ENCODE data around the gene UBE2N.

UBE2N gene

GRCh38 chr12:93476555-93476954 is 34.8 kb upstream of the UBE2N start:
- Histone ChIP-seq H3K23ac (ENCODE audit: low read depth, low read length, poor library complexity) (no peak overlapping the region), H3K27ac (replicated peaks; ENCODE audit: low read length) (no peak overlapping the region), H2BK15ac (ENCODE audit: low read length) (no peak overlapping the region), H3K4me1 (ENCODE audit: control insufficient read depth in 2 of 2, insufficient read depth in 1 of 2, low read depth in 1 of 2, low read length in 2 of 2) (no peaks in the 10 kb centered on the region), H3K9ac (ENCODE audit: low read depth, low read length, poor library complexity) (no peak overlapping the region), H2BK120ac (ENCODE audit: low read depth, low read length) (no peak overlapping the region), H2AFZ (ENCODE audit: low read length) (no peak overlapping the region), H4K8ac (ENCODE audit: low read depth, low read length) (no peak overlapping the region), H3K14ac (ENCODE audit: low read length) (no peak overlapping the region), H3K9me3 (replicated peaks in 1 of 2; ENCODE audit: control insufficient read depth in 2 of 2, insufficient read depth in 1 of 2, low read depth in 1 of 2, low read length in 2 of 2) (no peaks in the 10 kb centered on the region), H3K4ac (ENCODE audit: low read length) (no peak overlapping the region), H4K91ac (ENCODE audit: low read depth, low read length, poor library complexity) (no peak overlapping the region), H3K36me3 (replicated peaks in 1 of 2; ENCODE audit: control insufficient read depth in 2 of 2, insufficient read depth in 2 of 2, low read length in 2 of 2) (peaks cover 20 to 99% of the 10 kb centered on the region in 2 donors), H3K18ac (ENCODE audit: low read length) (no peak overlapping the region), H3K27me3 (ENCODE audit: control insufficient read depth in 3 of 3, insufficient read depth in 3 of 3, low read depth in 1 of 3, low read length in 3 of 3) (no peaks in the 10 kb centered on the region), H2AK5ac (ENCODE audit: low read depth, low read length) (no peak overlapping the region), H3K79me1 (ENCODE audit: low read depth, low read length) (peaks cover 6% of the 10 kb centered on the region), H2BK5ac (ENCODE audit: low read length) (no peak overlapping the region), H3K4me2 (ENCODE audit: insufficient read depth, low read length, poor library complexity, severe bottlenecking) (no peak overlapping the region), H3K4me3 (ENCODE audit: low read length in 2 of 2) (no peak overlapping the region), H2BK12ac (ENCODE audit: low read length) (no peak overlapping the region)
- no peak for DNase-seq (ENCODE audit: low spot score)

- H4K8ac ChIP-seq (ENCODE audit: low read depth, low read length): no peak overlapping the region
- no peak overlapping the region for H3K9ac ChIP-seq (ENCODE audit: low read depth, low read length, poor library complexity)
- no peak overlapping the region for H2AFZ ChIP-seq (ENCODE audit: low read length)
- H3K4ac ChIP-seq (ENCODE audit: low read length): no peak overlapping the region
- no peak overlapping the region for H2AK5ac ChIP-seq (ENCODE audit: low read depth, low read length)
- H3K18ac ChIP-seq (ENCODE audit: low read length): no peak overlapping the region
- no peak overlapping the region for H3K4me2 ChIP-seq (ENCODE audit: insufficient read depth, low read length, poor library complexity, severe bottlenecking)
- H3K36me3 ChIP-seq (replicated peaks in 1 of 2; ENCODE audit: control insufficient read depth in 2 of 2, insufficient read depth in 2 of 2, low read length in 2 of 2): peaks cover 4 to 59% of the 10 kb centered on the region in 2 donors
- no peaks in the 10 kb centered on the region for H3K79me1 ChIP-seq (ENCODE audit: low read depth, low read length)
- H3K27me3 ChIP-seq (ENCODE audit: control insufficient read depth in 3 of 3, insufficient read depth in 3 of 3, low read depth in 1 of 3, low read length in 3 of 3): no peaks in the 10 kb centered on the region
- H3K27ac ChIP-seq (replicated peaks; ENCODE audit: low read length): no peak overlapping the region
- no peak overlapping the region for H3K23ac ChIP-seq (ENCODE audit: low read depth, low read length, poor library complexity)
- no peak overlapping the region for H2BK120ac ChIP-seq (ENCODE audit: low read depth, low read length)
- H3K4me3 ChIP-seq (ENCODE audit: low read length in 2 of 2): no peak overlapping the region
- no peak overlapping the region for H2BK15ac ChIP-seq (ENCODE audit: low read length)
- peaks cover 0 to 3% of the 10 kb centered on the region in 2 donors for H3K9me3 ChIP-seq (replicated peaks in 1 of 2; ENCODE audit: control insufficient read depth in 2 of 2, insufficient read depth in 1 of 2, low read depth in 1 of 2, low read length in 2 of 2)
- H2BK12ac ChIP-seq (ENCODE audit: low read length): no peak overlapping the region
- H2BK5ac ChIP-seq (ENCODE audit: low read length): no peak overlapping the region
- peaks cover 0 to 5% of the 10 kb centered on the region in 2 donors for H3K4me1 ChIP-seq (ENCODE audit: control insufficient read depth in 2 of 2, insufficient read depth in 1 of 2, low read depth in 1 of 2, low read length in 2 of 2)
- no peak for DNase-seq (ENCODE audit: low spot score)
- no peak overlapping the region for H4K91ac ChIP-seq (ENCODE audit: low read depth, low read length, poor library complexity)
- no peak overlapping the region for H3K14ac ChIP-seq (ENCODE audit: low read length)
These were observed 27.6 kb upstream of the UBE2N start for GRCh38 chr12:93469386-93469785.

- H3K23ac ChIP-seq (ENCODE audit: low read depth, low read length, poor library complexity): no peak overlapping the region
- H3K9me3 ChIP-seq (replicated peaks in 1 of 2; ENCODE audit: control insufficient read depth in 2 of 2, insufficient read depth in 1 of 2, low read depth in 1 of 2, low read length in 2 of 2): peaks cover 0 to 3% of the 10 kb centered on the region in 2 donors
- DNase-seq (ENCODE audit: low spot score): no peak
- no peaks in the 10 kb centered on the region for H3K27me3 ChIP-seq (ENCODE audit: control insufficient read depth in 3 of 3, insufficient read depth in 3 of 3, low read depth in 1 of 3, low read length in 3 of 3)
- H2BK12ac ChIP-seq (ENCODE audit: low read length): no peak overlapping the region
- no peak overlapping the region for H3K14ac ChIP-seq (ENCODE audit: low read length)
- no peak overlapping the region for H3K9ac ChIP-seq (ENCODE audit: low read depth, low read length, poor library complexity)
- H3K4me1 ChIP-seq (ENCODE audit: control insufficient read depth in 2 of 2, insufficient read depth in 1 of 2, low read depth in 1 of 2, low read length in 2 of 2): peaks cover 0 to 5% of the 10 kb centered on the region in 2 donors
- WGBS, 2 donors (ENCODE audit: extremely low coverage in 2 of 2, insufficient read length in 2 of 2, insufficient replicate concordance in 1 of 2): no CpG with 5 or more reads among the region's 7 CpGs
- peak overlapping the region; percentile 76 to 86 for H3K4me3 ChIP-seq (ENCODE audit: low read length in 2 of 2)
- H2AFZ ChIP-seq (ENCODE audit: low read length): peak overlapping the region; percentile 88
- no peak overlapping the region for H2BK15ac ChIP-seq (ENCODE audit: low read length)
- no peak overlapping the region for H2AK5ac ChIP-seq (ENCODE audit: low read depth, low read length)
- no peak overlapping the region for H2BK5ac ChIP-seq (ENCODE audit: low read length)
- H2BK120ac ChIP-seq (ENCODE audit: low read depth, low read length): no peak overlapping the region
- H4K8ac ChIP-seq (ENCODE audit: low read depth, low read length): no peak overlapping the region
- H3K4ac ChIP-seq (ENCODE audit: low read length): no peak overlapping the region
- H4K91ac ChIP-seq (ENCODE audit: low read depth, low read length, poor library complexity): no peak overlapping the region
- H3K4me2 ChIP-seq (ENCODE audit: insufficient read depth, low read length, poor library complexity, severe bottlenecking): peak overlapping the region; percentile 48
- no peak overlapping the region for H3K18ac ChIP-seq (ENCODE audit: low read length)
- H3K27ac ChIP-seq (replicated peaks; ENCODE audit: low read length): no peak overlapping the region
- peaks cover 1 to 45% of the 10 kb centered on the region in 2 donors for H3K36me3 ChIP-seq (replicated peaks in 1 of 2; ENCODE audit: control insufficient read depth in 2 of 2, insufficient read depth in 2 of 2, low read length in 2 of 2)
- no peaks in the 10 kb centered on the region for H3K79me1 ChIP-seq (ENCODE audit: low read depth, low read length)
These were observed 26.2 kb upstream of the UBE2N start for GRCh38 chr12:93468008-93468371.

GRCh38 chr12:93467351-93468007 is 25.7 kb upstream of the UBE2N start, which contains the start of gene MRPL42:
Gene MRPL42 (plus strand): TSS chr12:93467514. CDS start chr12:93469286, 1,772 bp downstream.
- Histone ChIP-seq H2AFZ (ENCODE audit: low read length) (peak within 1 kb of the TSS; percentile 88), H3K27me3 (ENCODE audit: control insufficient read depth in 3 of 3, insufficient read depth in 3 of 3, low read depth in 1 of 3, low read length in 3 of 3) (no peaks in the 10 kb centered on the region)

More at GRCh38 chr12:93467351-93468007, 25.7 kb upstream of the UBE2N start, which contains the start of gene MRPL42:
- Histone ChIP-seq H2AK5ac (ENCODE audit: low read depth, low read length) (no peak within 1 kb of the TSS), H2BK120ac (ENCODE audit: low read depth, low read length) (no peak within 1 kb of the TSS), H3K4me2 (ENCODE audit: insufficient read depth, low read length, poor library complexity, severe bottlenecking) (peak within 1 kb of the TSS; percentile 48), H3K14ac (ENCODE audit: low read length) (no peak within 1 kb of the TSS), H3K23ac (ENCODE audit: low read depth, low read length, poor library complexity) (peak within 1 kb of the TSS; percentile 31), H2BK15ac (ENCODE audit: low read length) (no peak within 1 kb of the TSS), H3K79me1 (ENCODE audit: low read depth, low read length) (no peaks in the 10 kb centered on the region), H3K27ac (replicated peaks; ENCODE audit: low read length) (peak within 1 kb of the TSS; percentile 88), H3K36me3 (replicated peaks in 1 of 2; ENCODE audit: control insufficient read depth in 2 of 2, insufficient read depth in 2 of 2, low read length in 2 of 2) (peaks cover 1 to 40% of the 10 kb centered on the region in 2 donors), H2BK5ac (ENCODE audit: low read length) (no peak within 1 kb of the TSS), H3K4me3 (ENCODE audit: low read length in 2 of 2) (peak within 1 kb of the TSS; percentile 76 to 86), H4K91ac (ENCODE audit: low read depth, low read length, poor library complexity) (no peak within 1 kb of the TSS), H3K9me3 (replicated peaks in 1 of 2; ENCODE audit: control insufficient read depth in 2 of 2, insufficient read depth in 1 of 2, low read depth in 1 of 2, low read length in 2 of 2) (peaks cover 0 to 3% of the 10 kb centered on the region in 2 donors), H3K9ac (ENCODE audit: low read depth, low read length, poor library complexity) (peak within 1 kb of the TSS; percentile 94), H3K4ac (ENCODE audit: low read length) (no peak within 1 kb of the TSS), H3K4me1 (ENCODE audit: control insufficient read depth in 2 of 2, insufficient read depth in 1 of 2, low read depth in 1 of 2, low read length in 2 of 2) (peaks cover 0 to 5% of the 10 kb centered on the region in 2 donors), H3K18ac (ENCODE audit: low read length) (peak within 1 kb of the TSS; percentile 91), H4K8ac (ENCODE audit: low read depth, low read length) (no peak within 1 kb of the TSS), H2BK12ac (ENCODE audit: low read length) (no peak within 1 kb of the TSS)
- DNase-seq (ENCODE audit: low spot score): peak; percentile 88
- no CpG with 5 or more reads among the region's 36 CpGs for WGBS, 2 donors (ENCODE audit: extremely low coverage in 2 of 2, insufficient read length in 2 of 2, insufficient replicate concordance in 1 of 2)

All from neuronal stem cell (in vitro differentiated cells).